Stimulated activated CD8-positive, alpha-beta memory T cell treated with anti-CD3 and anti-CD28 coated beads, Interleukin-7, amount 100 ng/mL, for 4 hours (primary cell): Measurements from ENCODE around the gene ANKRD63.

Experiments used
- DNase-seq, 2 donors: peaks; one replicate each; pipeline ENCODE4 v3.0.0-alpha.2; 2020; ENCODE audit warnings: low read depth in 2 of 2

The ANKRD63 gene

DNA sequence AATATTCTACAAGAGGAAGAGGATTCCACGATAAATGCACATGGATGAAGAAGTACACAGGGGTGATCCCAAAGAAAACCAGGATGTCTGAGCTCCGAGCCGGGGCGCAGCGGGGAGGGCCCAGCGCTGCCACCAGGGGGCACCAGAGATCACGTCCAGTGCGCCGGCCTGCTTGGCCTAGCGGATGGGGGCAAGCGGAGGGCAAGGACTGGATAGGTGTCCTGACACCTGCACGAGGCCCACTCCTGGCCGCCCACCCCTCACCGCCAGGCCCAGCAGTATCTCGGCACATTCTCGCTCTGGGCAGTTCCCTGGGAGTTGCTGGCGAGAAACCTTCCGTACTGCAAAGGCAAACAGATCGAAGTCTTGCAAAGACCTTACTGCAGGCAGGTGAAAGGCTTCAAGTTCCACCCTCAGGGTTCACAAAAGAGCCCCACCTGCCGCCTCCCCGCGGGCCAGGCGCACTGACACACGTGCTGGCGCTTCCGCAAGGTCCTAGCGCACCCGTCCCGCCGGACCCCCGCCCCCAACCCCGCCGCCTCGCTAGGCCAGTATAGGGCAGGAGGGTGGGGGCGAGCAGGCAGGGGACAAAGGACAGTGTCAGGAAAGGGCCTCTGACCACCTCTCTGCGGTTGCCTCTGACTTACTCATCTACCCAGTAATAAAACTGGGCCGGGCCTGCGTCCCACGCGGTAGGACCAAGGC, 3.3 kb downstream of the ANKRD63 start:
- DNase-seq: peak; percentile 24 to 42

DNA sequence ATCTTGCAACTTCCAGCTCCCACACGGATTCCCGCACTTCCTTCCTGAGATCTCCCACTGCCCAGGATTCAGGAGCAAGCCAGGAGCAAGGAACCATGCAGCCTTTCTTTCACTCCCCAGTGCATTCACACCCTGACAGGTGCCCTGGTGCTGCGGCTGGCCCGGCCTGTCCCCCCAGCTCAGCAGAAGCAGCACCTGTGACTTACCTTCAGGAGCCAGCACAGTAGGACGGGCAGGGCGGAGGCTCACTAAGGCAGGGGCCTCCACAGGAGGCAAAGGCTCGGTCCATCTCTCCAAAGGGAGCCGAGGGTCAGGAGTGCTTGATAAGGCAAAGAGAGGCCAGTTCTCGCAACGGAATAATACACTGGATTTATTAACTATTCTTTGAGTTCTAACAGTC, 4.8 kb downstream of the ANKRD63 start:
- DNase-seq: no peak

DNA sequence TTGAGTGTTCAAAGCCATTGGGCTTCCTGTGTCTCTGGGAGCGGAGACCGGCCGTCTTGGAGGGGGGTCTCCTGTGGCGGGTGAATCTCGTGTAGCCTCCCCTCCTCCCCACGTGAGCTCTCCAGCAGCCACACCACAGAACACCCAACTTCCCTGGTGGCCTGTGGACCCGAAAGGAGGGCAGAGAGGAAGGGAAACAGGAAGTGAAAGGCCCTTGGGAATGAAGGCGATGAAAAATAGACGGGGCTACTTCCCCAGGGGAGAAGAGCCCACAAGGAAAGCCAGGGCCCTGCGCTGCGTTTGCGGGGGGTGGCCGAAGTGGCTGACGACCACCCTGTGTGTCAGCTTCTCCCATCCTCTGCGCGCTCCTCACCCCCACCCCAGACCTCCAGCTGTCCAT, 5.4 kb downstream of the ANKRD63 start:
- DNase-seq: no peak

DNA sequence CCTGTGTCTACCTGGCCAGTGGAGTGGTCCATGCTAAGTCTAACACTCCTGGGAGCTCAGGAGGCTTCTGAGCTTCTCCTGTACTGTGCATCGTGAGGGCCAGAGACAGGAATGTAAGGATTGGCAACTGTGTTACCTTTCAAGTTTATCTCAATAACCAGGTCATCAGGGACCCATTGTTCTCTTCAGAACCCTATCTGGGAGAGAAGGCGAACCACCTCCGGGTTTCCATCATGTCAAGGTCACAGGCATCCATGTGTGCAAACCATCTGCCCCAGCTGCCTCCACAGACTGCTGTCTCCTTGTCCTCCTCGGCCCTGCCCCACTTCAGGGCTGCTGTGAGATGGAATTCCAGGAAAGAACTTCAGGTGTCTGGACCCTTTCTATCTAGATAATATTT, 5.9 kb downstream of the ANKRD63 start:
- no peak for DNase-seq

DNA sequence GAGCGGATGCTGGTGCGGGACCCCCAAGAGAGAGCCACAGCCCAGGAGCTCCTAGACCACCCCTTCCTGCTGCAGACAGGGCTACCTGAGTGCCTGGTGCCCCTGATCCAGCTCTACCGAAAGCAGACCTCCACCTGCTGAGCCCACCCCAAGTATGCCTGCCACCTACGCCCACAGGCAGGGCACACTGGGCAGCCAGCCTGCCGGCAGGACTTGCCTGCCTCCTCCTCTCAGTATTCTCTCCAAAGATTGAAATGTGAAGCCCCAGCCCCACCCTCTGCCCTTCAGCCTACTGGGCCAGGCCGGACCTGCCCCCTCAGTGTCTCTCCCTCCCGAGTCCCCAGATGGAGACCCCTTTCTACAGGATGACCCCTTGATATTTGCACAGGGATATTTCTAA, 6.9 kb downstream of the ANKRD63 start:
- DNase-seq: no peak

DNA sequence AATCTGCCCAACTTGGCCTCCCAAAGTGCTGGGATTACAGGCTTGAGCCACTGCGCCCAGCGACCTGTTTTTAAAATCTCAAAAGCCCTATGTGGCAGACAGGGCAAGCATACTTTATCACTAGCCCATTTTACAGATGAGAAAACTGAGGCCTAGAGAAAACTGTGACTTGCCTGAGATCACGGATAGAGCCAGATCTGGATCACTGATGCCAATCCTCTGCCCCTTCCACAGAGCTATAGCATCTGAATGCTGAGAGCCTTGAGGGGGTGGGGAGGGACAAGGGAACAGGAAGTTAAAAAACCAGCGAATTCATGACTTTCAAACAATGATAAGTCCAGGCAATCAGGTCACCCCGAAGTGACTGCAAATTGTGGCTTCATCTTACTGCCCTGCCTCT, 7.3 kb downstream of the ANKRD63 start:
- no peak for DNase-seq

DNA sequence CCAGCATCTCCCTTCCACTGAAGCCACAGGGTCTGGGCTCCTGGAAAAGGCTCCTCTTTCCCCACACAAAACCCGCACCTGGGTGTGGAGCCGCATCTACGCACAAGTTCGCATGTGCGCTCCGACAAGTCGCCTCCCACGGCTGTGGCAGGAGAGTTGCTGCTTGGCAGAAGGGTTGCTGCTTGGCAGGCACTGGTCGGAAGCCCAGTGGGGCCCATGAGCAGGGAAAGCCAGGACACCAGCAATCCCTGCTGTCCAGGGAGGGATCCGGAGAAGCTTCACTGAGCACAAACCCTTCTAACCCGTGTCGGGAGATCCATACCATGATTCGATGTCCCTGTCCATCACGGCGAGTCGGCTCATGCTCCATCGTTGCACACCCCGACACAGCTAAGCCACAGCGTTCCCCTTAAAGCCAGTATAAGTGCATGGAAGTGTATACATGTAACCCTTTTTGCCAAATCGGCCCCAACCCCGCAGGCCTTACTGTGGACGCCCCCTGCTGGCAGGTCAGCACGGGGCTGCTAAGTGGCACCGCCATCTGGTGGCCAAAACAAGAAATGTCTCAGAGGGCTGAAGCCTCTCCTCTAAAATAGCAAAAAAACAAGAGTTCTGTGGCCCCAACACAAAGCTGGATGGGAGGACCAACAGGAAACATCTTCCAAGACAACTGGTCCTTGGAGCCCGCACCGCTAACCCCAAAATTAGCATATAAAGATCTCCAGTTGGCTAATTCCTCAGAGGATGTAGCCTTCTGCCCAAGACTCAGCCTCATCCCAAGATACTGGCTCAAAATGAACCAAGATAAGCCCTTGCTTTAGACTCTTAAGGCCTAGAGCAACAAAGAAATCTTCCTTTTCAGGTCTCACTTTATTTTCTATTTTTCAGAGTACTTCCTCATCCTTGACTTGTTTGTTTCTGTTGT, 8.3 kb downstream of the ANKRD63 start:
- peak; percentile 74 for DNase-seq

DNA sequence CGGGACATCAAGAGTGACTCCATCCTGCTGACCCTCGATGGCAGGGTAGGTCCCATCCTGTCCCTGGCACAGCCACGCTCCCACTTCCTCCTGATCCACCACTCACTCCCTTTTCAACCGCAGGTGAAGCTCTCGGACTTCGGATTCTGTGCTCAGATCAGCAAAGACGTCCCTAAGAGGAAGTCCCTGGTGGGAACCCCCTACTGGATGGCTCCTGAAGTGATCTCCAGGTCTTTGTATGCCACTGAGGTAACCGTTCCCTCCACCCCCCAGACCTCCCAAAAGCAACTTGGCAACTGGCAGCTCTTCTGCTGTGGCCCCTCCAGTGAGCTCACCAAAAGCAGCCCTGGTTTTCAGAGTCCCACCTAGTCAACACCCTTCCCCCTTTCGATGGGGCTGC, 9.4 kb downstream of the ANKRD63 start:
- no peak for DNase-seq

DNA sequence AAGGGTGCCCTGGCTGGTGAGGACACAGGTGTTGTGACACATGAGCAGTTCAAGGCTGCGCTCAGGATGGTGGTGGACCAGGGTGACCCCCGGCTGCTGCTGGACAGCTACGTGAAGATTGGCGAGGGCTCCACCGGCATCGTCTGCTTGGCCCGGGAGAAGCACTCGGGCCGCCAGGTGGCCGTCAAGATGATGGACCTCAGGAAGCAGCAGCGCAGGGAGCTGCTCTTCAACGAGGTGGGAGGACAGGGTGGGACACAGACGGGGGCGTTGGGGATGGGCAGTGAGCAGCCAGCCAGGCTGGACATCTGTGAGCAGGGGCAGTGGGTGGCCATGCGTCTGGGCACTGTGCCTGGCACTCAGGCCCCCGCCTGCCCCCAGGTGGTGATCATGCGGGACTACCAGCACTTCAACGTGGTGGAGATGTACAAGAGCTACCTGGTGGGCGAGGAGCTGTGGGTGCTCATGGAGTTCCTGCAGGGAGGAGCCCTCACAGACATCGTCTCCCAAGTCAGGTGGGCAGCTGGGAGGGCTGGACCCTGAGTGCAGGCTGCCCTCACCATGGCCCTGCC, 10.3 kb downstream of the ANKRD63 start:
- DNase-seq: no peak

DNA sequence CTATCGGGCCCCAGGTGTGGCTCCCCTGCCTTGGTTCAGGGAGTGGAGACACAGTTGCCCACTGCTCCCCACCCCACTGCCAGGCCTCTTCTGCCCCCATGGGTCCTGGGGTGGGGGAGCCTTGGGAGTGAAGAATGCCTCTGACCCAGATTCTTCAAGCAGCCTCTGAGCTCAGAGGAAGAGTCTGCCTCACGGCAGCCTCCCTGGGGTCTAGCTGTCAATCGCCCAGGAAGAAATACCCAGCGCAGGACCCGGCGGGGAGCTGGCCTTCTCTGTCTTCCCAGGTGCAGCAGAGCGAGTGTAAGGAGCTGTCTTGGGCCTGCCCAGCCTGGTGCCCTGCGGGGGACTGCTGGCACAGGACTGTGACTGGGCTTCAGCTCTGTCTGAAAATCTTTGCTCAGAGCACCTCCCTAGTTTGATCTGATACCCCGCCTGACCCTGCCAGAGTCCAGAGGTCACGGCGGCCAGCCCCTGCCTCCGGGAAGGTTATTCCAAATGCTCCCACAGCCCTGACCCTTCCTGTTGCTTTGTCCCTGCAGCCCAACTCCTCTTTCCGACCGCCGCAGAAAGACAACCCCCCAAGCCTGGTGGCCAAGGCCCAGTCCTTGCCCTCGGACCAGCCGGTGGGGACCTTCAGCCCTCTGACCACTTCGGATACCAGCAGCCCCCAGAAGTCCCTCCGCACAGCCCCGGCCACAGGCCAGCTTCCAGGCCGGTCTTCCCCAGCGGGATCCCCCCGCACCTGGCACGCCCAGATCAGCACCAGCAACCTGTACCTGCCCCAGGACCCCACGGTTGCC, 11.0 kb downstream of the ANKRD63 start:
- no peak for DNase-seq

DNA sequence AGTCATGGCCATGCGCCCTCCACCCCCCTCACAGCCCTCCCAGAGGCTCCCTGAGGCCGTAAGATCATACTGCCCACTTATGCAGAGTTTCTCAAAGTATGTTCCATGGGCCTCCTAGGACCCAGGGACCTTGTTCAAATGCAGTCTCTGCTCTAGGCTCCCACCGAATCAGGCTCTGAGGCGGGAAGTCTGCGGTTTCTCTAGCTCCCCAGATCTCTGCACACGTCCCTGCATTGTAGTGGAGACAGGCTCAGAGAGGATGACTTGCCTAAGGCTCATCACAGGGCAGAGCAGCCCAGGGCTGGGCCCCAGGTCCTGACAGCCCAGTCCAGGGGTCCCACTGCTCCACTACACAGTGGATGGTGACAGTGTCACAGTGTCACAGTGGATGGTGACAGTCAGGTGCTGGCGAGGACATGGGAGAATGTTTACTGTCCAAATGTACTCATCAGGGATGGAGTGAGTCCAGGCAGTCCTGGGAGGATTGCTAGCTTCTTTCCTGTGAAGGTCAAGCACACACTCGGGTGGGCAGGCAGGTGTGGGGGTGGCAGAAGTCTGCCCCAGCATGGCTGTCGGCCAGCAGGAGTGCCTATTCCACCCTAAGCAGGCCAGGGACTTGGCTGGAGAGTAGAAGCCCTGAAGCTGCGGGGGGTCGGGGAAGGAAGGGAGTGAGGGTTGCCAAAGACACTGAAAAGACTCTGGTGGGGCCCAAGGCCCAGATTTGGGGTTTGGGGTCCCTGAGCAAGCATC, 12.4 kb downstream of the ANKRD63 start:
- no peak for DNase-seq

DNA sequence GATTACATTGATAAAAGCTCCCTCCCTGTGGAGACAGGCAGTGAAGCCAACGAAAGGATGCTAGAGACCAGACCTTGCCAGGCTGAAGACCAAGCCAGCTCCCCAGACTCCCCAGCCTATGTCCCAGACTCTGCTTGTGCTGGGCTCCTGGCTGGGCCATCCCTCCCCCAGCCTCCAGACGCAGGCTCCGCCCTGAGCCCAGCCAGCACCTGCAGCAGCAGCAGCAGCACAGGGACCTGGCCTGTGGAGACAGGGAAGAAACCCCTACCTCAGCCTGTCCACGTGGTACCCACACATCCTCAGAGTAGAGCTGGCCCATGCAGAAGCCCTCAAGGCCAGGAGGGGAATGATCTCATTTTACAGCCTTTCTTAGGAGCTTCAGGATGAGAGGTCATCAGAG, 13.3 kb downstream of the ANKRD63 start:
- no peak for DNase-seq

DNA sequence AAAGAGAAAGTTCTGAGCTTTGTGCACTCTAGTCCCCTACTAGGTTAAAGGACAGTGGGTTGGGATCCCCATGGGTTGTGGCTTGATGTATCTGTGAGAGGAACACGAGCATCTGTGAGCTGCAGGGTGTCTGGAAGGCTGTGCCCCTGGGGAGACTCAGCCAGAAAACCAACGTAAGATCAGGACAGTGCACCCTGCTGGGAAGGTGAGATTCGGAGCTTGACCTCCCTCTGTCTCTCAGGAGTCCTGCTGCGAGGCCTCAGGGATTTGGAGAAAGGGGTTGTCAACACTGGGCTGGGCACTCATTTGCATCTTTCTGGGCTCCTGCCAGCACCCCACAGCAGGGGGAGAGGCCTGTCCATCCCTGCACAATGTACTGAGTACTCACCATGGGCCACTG, 15.2 kb downstream of the ANKRD63 start:
- no peak for DNase-seq

DNA sequence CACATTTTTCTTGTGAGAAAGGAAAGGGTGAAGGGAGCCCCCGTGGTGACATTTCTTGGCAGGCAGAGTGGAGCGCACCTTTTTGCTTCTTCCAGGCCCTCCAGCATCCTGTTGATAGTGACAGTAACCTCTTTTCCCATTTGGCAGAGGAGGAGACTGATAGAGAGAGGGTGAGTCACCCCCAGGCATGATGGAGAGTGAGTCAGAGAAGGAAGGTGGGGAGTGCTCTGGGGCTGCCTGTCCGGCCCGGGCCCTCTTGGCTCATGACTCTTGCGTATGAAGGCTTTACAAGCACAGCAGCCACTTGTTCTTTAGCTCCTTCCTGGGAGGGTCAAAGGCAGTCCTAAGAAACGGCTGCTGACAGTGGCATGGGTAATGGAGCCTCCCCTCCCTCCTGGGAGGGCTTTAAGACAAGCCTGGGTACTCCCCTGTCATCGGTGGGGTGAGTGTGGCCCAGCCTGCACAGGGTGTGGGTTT, 16.0 kb downstream of the ANKRD63 start:
- DNase-seq: no peak

DNA sequence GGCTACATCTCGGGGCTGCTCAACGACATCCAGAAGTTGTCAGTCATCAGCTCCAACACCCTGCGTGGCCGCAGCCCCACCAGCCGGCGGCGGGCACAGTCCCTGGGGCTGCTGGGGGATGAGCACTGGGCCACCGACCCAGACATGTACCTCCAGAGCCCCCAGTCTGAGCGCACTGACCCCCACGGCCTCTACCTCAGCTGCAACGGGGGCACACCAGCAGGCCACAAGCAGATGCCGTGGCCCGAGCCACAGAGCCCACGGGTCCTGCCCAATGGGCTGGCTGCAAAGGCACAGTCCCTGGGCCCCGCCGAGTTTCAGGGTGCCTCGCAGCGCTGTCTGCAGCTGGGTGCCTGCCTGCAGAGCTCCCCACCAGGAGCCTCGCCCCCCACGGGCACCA, 17.0 kb downstream of the ANKRD63 start:
- DNase-seq: no peak

DNA sequence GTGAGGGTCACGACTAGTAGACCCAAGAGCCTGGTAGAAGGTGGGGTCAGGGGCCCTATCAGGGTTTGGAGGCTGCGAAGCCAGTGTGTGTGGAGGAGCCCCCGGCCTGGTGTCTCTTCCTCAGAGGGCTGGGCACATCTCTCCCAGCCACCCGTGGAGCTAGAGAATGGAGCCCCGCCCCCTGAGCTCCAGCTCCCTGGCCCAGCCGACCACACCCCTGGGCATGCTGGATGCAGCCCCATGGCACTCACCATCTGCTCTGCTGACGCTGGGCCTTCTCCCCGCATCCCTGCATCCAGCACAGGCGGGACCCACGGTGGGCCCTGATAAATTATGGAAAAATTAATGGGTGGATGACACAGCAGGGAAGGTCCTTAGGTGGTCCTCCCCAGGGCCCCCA, 17.5 kb downstream of the ANKRD63 start:
- DNase-seq: no peak

DNA sequence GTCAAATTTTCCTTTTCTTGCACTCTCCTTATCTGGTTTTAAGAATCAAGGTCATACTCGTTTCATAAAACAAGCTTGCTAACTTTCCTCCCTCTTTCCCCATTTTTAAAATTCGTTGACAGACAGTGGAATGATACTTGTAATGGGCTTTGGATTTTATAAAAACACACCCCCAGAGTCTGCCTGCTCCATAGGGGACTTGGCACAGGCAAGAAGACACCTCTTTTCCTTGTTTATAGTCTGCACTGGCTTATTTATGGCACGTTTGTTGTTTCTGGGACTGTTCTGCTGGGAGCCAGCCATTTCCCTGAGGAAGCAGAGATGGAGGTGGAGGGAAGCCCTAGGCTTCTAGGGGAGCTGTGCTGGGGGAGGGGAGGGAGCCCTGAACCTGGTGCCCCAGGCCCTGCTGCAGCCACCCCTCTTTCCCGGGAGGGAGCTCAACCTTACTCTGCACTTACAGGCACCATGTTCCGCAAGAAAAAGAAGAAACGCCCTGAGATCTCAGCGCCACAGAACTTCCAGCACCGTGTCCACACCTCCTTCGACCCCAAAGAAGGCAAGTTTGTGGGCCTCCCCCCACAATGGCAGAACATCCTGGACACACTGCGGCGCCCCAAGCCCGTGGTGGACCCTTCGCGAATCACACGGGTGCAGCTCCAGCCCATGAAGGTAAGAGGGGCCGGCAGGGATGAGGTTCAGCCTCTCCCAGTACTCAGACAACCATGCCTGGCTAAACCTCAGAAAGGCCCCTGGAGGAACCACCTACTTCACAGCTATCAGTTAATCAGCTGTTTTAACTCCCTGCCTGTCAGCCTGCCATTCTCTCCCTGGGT, 18.3 kb downstream of the ANKRD63 start:
- no peak for DNase-seq

DNA sequence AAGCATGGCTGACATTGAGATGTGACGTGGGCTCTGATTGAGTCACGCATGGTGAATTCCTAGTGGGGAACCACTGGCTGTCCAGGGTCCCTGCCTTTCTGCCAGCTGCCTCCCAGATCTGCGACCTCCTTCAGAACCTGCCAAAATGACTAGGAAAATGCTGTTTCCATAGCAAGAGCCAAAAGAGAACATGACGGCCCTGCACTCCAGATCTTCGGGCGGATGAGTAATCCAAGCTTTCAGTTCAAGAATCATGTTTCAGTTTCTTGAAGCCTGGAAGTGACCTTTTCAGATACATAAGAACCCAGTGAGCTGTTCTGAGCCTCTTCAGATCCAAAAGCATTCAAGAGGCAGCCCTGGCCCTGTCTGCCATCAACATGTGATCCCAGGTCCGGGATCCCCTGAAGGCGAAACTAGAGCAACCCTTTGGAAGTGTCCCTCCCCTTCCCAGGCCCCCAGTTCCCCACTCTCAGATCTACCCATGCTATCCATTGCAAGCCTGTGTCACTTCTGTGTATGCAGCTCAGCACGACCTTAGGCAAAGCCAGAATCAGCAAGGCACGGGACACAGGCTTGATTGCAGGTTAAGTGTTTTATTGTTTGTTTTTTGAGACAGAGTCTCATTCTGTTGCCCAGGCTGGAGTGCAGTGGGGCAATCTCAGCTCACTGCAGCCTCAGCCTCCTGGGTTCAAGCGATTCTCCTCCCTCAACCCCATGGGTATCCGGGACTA, 19.7 kb downstream of the ANKRD63 start:
- no peak for DNase-seq

DNA sequence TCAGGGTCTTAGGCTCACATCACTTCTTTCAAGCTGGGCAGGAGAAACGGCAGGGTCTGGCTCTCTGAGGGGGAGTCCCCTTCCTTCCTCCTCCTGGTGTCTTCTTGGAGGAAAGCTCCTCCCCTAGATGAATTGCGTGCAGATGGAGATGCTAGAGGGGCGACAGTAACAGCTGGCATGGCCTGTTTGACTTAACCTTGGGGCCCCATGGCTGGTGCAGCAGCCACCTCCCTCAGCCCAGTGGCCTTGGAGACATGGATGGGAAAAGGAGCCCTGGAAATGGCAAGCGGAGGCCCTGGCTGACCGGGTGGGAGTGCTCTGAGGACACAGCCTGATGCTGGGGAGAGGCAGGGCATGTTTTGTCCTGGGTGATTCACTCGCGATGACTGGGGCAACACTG, 23.8 kb downstream of the ANKRD63 start:
- DNase-seq: no peak

DNA sequence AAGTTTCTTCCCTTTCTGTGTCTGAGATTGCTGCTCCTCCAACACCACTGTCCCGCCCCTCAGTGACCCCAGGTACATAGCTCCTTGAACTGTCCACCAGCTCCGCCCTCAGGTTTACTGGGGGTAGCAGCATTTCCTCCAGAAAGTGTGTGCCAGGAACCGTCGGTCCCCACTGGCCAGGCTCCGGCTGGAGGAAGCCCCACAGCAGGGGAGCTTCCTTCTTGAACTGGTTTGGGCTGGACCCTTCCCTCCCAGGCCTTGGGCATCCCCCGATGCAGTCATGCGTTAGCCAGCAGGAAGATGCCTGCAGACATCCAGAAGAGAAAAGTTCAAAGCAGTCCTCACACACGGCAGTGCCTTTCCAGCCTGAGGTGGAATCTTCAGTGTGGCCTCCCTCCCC, 24.3 kb downstream of the ANKRD63 start:
- no peak for DNase-seq
